ENCODE measurements around the gene GNG4.
"Not testable (repeated sequence)": the region's sequence is repeated elsewhere in the genome, so short reads cannot be mapped to it uniquely, and the experiment has no call there.

GNG4 gene

GRCh38 chr1:235584973-235585372 lies 64.6 kb downstream of the GNG4 start:
- no peak for DNase-seq (ENCODE audit: low read depth)

GRCh38 chr1:235583511-235584001 lies 66.0 kb downstream of the GNG4 start:
- no peak for DNase-seq (ENCODE audit: low read depth)

- DNase-seq (ENCODE audit: low read depth), result no peak
Measured at GRCh38 chr1:235582130-235582529, 67.5 kb downstream of the GNG4 start.

GRCh38 chr1:235579891-235580290 lies 69.7 kb downstream of the GNG4 start:
- DNase-seq (ENCODE audit: low read depth), result no peak

GRCh38 chr1:235575597-235575996 lies 74.0 kb downstream of the GNG4 start:
- no peak for DNase-seq (ENCODE audit: low read depth)

- DNase-seq (ENCODE audit: low read depth), result no peak
Measured at GRCh38 chr1:235573880-235574279, 75.7 kb downstream of the GNG4 start.

- not testable (repeated sequence) for DNase-seq (ENCODE audit: low read depth)
Measured at GRCh38 chr1:235572971-235573370, 76.6 kb downstream of the GNG4 start.

GRCh38 chr1:235571482-235571881 lies 78.1 kb downstream of the GNG4 start:
- DNase-seq (ENCODE audit: low read depth), result no peak

- peak; percentile 5 for DNase-seq (ENCODE audit: low read depth)
Measured at GRCh38 chr1:235567812-235568503, 81.6 kb downstream of the GNG4 start.

GRCh38 chr1:235566084-235566483 lies 83.5 kb downstream of the GNG4 start:
- no peak for DNase-seq (ENCODE audit: low read depth)

GRCh38 chr1:235563513-235564061 lies 86.0 kb downstream of the GNG4 start:
- DNase-seq (ENCODE audit: low read depth), result no peak

GRCh38 chr1:235562589-235562988 lies 87.0 kb downstream of the GNG4 start:
- no peak for DNase-seq (ENCODE audit: low read depth)

- DNase-seq (ENCODE audit: low read depth), result no peak
Measured at GRCh38 chr1:235558621-235559169, 90.9 kb downstream of the GNG4 start.

GRCh38 chr1:235557495-235557894 lies 92.1 kb downstream of the GNG4 start:
- peak; percentile 15 for DNase-seq (ENCODE audit: low read depth)

- no peak for DNase-seq (ENCODE audit: low read depth)
Measured at GRCh38 chr1:235556807-235557206, 92.8 kb downstream of the GNG4 start.

- no peak for DNase-seq (ENCODE audit: low read depth)
Measured at GRCh38 chr1:235553112-235553551, 96.5 kb downstream of the GNG4 start.

- DNase-seq (ENCODE audit: low read depth), result no peak
Measured at GRCh38 chr1:235552146-235552716, 97.4 kb downstream of the GNG4 start.

GRCh38 chr1:235549351-235550139 lies 100.0 kb downstream of the GNG4 start:
- DNase-seq (ENCODE audit: low read depth), result no peak

- DNase-seq (ENCODE audit: low read depth), result not testable (repeated sequence)
Measured at GRCh38 chr1:235546369-235547155, 103.0 kb downstream of the GNG4 start.

- no peak for DNase-seq (ENCODE audit: low read depth)
Measured at GRCh38 chr1:235545292-235545930, 104.2 kb downstream of the GNG4 start.

- not testable (repeated sequence) for DNase-seq (ENCODE audit: low read depth)
Measured at GRCh38 chr1:235542845-235543244, 106.7 kb downstream of the GNG4 start.
